Mesenchymal stem cell (in vitro differentiated cells and primary cell): ENCODE measurements around the gene ZNF608.

Experiments used
- DNase-seq: peaks from one replicate; pipeline ENCODE4 v3.0.0-alpha.2; 2013
- H2AFZ ChIP-seq: one replicate; pipeline ENCODE4 v1.6.1; 2013; ENCODE audit warnings: low read depth, mild to moderate bottlenecking, control low read depth, inconsistent platforms, low read length, moderate library complexity
- H2AK5ac ChIP-seq: 2 replicates; pipeline ENCODE4 v1.6.1; 2013; ENCODE audit warnings: low read length, moderate library complexity, mild to moderate bottlenecking, inconsistent platforms; ENCODE audit not compliant: severe bottlenecking
- H2BK120ac ChIP-seq: one replicate; pipeline ENCODE4 v1.6.1; 2013; ENCODE audit warnings: low read depth, mild to moderate bottlenecking, inconsistent platforms, low read length, moderate library complexity
- H2BK12ac ChIP-seq, 2 experiments: one replicate each; pipeline ENCODE4 v1.6.1; 2013; ENCODE audit warnings: inconsistent platforms in 2 of 2, low read length in 2 of 2, mild to moderate bottlenecking in 2 of 2, moderate library complexity in 2 of 2, control low read depth in 1 of 2
- H2BK15ac ChIP-seq: one replicate; pipeline ENCODE4 v1.6.1; 2013; ENCODE audit warnings: mild to moderate bottlenecking, low read depth, inconsistent platforms; ENCODE audit not compliant: poor library complexity, severe bottlenecking
- H2BK5ac ChIP-seq: 2 replicates; pipeline ENCODE4 v1.6.1; 2013; ENCODE audit warnings: low read depth, mild to moderate bottlenecking, low read length, control low read depth, inconsistent platforms; ENCODE audit not compliant: poor library complexity, severe bottlenecking
- H3K14ac ChIP-seq, 2 experiments: one replicate each; pipeline ENCODE4 v1.6.1; 2013; ENCODE audit warnings: inconsistent platforms in 2 of 2, low read length in 2 of 2, control low read depth in 1 of 2, mild to moderate bottlenecking in 1 of 2, moderate library complexity in 1 of 2
- H3K18ac ChIP-seq, 2 experiments: one replicate each; pipeline ENCODE4 v1.6.1; 2013; ENCODE audit warnings: inconsistent platforms in 2 of 2, low read length in 2 of 2, control low read depth in 1 of 2, low read depth in 1 of 2, mild to moderate bottlenecking in 1 of 2
- H3K23ac ChIP-seq, 2 experiments: one replicate each; pipeline ENCODE4 v1.6.1; 2013; ENCODE audit warnings: inconsistent platforms in 2 of 2, low read length in 2 of 2, mild to moderate bottlenecking in 2 of 2, moderate library complexity in 2 of 2, control low read depth in 1 of 2
- H3K27ac ChIP-seq: 2 replicates; pipeline ENCODE4 v1.5.1; 2013; ENCODE audit warnings: mild to moderate bottlenecking, moderate library complexity, low read length, control low read depth, inconsistent platforms; ENCODE audit not compliant: poor library complexity, severe bottlenecking
- H3K27me3 ChIP-seq, 2 experiments: 2 replicates each; pipeline versions ENCODE4 v1.6.1 to v1.7.0; 2013; ENCODE audit warnings: low read length in 2 of 2, mild to moderate bottlenecking in 2 of 2, moderate library complexity in 2 of 2, control low read depth in 1 of 2, inconsistent platforms in 1 of 2; ENCODE audit not compliant: control insufficient read depth in 1 of 2, insufficient read depth in 1 of 2
- H3K36me3 ChIP-seq, 2 experiments: 2 replicates each; pipeline versions ENCODE4 v1.6.1 to v1.7.0; 2013; ENCODE audit warnings: low read length in 2 of 2, control low read depth in 1 of 2, inconsistent platforms in 1 of 2, low read depth in 1 of 2, mild to moderate bottlenecking in 1 of 2; ENCODE audit not compliant: insufficient read depth in 2 of 2, control insufficient read depth in 1 of 2
- H3K4ac ChIP-seq, 2 experiments: one replicate each; pipeline ENCODE4 v1.6.1; 2013; ENCODE audit warnings: inconsistent platforms in 2 of 2, low read length in 2 of 2, mild to moderate bottlenecking in 2 of 2, moderate library complexity in 2 of 2, control low read depth in 1 of 2, low read depth in 1 of 2
- H3K4me1 ChIP-seq: 2 replicates; pipeline ENCODE4 v1.6.1; 2013; ENCODE audit warnings: low read depth, low read length, control low read depth; ENCODE audit not compliant: control insufficient read depth, insufficient read depth
- H3K4me2 ChIP-seq: 2 replicates; pipeline ENCODE4 v1.6.1; 2013; ENCODE audit warnings: low read length, mild to moderate bottlenecking, inconsistent platforms; ENCODE audit not compliant: poor library complexity, severe bottlenecking
- H3K4me3 ChIP-seq, 2 experiments: 2 replicates each; pipeline versions ENCODE4 v1.5.1 to v1.7.0; 2013; ENCODE audit warnings: low read length in 2 of 2, mild to moderate bottlenecking in 2 of 2, control low read depth in 1 of 2, low read depth in 1 of 2; ENCODE audit not compliant: insufficient read depth in 1 of 2
- H3K79me1 ChIP-seq: replicated peaks from 2 replicates; pipeline ENCODE4 v1.6.1; 2013; ENCODE audit warnings: mild to moderate bottlenecking, control low read depth, low read length, inconsistent platforms; ENCODE audit not compliant: poor library complexity, severe bottlenecking
- H3K9ac ChIP-seq: 2 replicates; pipeline ENCODE4 v1.7.0; 2013; ENCODE audit warnings: mild to moderate bottlenecking, low read length, moderate library complexity
- H3K9me3 ChIP-seq: 2 replicates; pipeline ENCODE4 v1.7.0; 2013; ENCODE audit warnings: mild to moderate bottlenecking, low read length; ENCODE audit not compliant: control insufficient read depth
- H4K8ac ChIP-seq: one replicate; pipeline ENCODE4 v1.6.1; 2013; ENCODE audit warnings: inconsistent platforms, mild to moderate bottlenecking, low read length, moderate library complexity
- H4K91ac ChIP-seq: one replicate; pipeline ENCODE4 v1.6.1; 2013; ENCODE audit warnings: mild to moderate bottlenecking, low read length, inconsistent platforms
- WGBS: methylation state at CpG from one replicate; pipeline ENCODE4 v1.1.7; 2013; ENCODE audit warnings: mixed read lengths; 5-methylcytosine and 5-hydroxymethylcytosine counted together

Gene ZNF608

DNA sequence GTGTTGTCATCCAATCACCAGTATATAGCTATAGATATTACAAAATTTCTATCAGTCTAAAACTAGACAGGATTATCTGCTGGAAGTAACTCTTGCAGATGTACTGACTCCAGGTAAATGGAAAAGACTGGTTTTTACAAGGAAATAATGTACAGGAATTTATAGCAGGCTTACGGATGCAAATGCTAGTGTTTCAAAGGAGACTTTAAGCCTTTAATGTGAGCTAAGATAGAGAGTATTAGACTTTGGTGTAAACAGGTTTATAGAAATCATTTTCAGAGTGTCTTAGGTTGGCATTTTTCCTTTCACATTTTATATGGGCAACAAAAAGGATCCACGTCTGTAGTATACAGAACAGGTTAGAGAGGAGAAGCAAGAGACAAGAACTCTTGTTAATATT lies 16.1 kb downstream of the ZNF608 start:
- Histone ChIP-seq H2AFZ (no peak overlapping the region), H3K14ac (no peak overlapping the region), H2BK15ac (no peak overlapping the region), H3K9ac (no peak overlapping the region), H3K4me2 (no peak overlapping the region), H3K4me3 (no peak overlapping the region), H4K8ac (no peak overlapping the region), H2BK12ac (no peak overlapping the region), H3K27ac (no peak overlapping the region), H3K23ac (no peak overlapping the region), H3K27me3 (no peaks in the 10 kb centered on the region), H4K91ac (no peak overlapping the region), H3K9me3 (no peaks in the 10 kb centered on the region), H3K18ac (no peak overlapping the region), H2AK5ac (no peak overlapping the region), H3K79me1 (peaks cover 17% of the 10 kb centered on the region), H3K36me3 (no peaks in the 10 kb centered on the region), H2BK5ac (no peak overlapping the region), H2BK120ac (no peak overlapping the region), H3K4ac (no peak overlapping the region), H3K4me1 (peaks cover 8% of the 10 kb centered on the region)
- no peak for DNase-seq
- 100% methylated on average over 1 of the region's 2 CpGs for WGBS

DNA sequence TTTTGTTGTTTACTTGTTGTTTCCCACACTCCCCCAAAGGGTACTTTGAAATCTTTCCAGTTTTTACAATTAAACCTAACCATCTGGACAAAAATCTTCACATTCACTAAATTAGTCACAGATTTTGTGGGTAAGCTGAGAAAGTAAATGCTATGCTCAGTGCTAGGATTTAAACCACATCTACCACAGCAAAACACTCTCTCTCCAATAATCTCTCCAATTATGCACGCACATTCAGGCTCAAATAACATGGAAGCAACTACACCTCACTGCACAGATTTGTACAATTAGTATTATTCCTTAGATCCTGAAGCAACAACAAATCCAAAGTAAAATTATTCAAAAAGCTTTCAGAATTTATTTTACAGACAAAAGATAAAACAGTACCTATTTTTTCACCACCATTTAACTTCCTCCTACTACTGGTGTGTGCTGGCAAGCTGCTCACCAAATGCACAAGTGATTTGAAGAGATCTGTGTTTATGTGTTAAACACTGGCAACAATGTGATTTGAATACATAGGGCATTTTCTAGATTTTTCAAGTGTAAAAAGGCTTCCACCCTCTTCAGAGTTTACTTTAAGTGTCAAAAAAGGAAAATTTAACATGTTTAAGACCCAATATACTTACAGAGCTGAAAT lies 16.6 kb downstream of the ZNF608 start:
- Histone ChIP-seq H3K14ac (no peak overlapping the region), H2BK12ac (no peak overlapping the region), H2BK120ac (no peak overlapping the region), H3K27me3 (no peaks in the 10 kb centered on the region), H3K36me3 (no peaks in the 10 kb centered on the region), H3K9ac (no peak overlapping the region), H3K79me1 (peaks cover 18% of the 10 kb centered on the region), H3K4me2 (no peak overlapping the region), H4K91ac (no peak overlapping the region), H2AK5ac (no peak overlapping the region), H3K4me3 (no peak overlapping the region), H4K8ac (no peak overlapping the region), H2BK5ac (no peak overlapping the region), H2BK15ac (no peak overlapping the region), H3K9me3 (no peaks in the 10 kb centered on the region), H2AFZ (no peak overlapping the region), H3K23ac (no peak overlapping the region), H3K4ac (no peak overlapping the region), H3K18ac (no peak overlapping the region), H3K4me1 (peaks cover 5% of the 10 kb centered on the region), H3K27ac (no peak overlapping the region)
- WGBS: 98% methylated on average over 1 of the region's 1 CpG
- no peak for DNase-seq

DNA sequence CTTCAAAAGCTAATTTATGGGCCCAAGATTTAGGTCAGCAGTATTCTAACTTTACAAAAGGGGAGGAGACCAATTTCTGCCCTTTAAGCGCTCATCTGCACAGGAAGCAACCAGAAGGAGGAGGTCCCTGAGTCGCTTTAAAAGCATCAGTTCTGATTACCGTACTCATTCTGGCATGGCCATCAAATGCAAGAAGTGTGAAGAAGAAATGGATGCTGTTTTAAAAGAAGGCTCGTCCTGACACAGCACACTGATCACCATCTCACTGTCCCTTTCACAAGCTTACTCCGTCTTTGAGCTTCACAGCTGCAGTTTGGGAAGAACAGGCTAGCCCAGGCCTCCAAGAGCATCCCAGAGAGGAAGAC lies 17.5 kb downstream of the ZNF608 start:
- Histone ChIP-seq H2AFZ (no peak overlapping the region), H4K91ac (no peak overlapping the region), H3K14ac (no peak overlapping the region), H4K8ac (peak overlapping the region; percentile 84), H3K23ac (no peak overlapping the region), H3K4ac (peak overlapping the region in 1 of 2 experiments; percentile 35), H3K27ac (no peak overlapping the region), H2BK15ac (no peak overlapping the region), H3K36me3 (no peaks in the 10 kb centered on the region), H3K4me2 (no peak overlapping the region), H3K9me3 (no peaks in the 10 kb centered on the region), H3K27me3 (no peaks in the 10 kb centered on the region), H2BK120ac (no peak overlapping the region), H3K4me3 (no peak overlapping the region), H3K18ac (no peak overlapping the region), H3K9ac (no peak overlapping the region), H2BK5ac (no peak overlapping the region), H3K79me1 (peaks cover 20% of the 10 kb centered on the region), H2BK12ac (peak overlapping the region; percentile 7 to 20), H3K4me1 (peaks cover 3% of the 10 kb centered on the region), H2AK5ac (peak overlapping the region; percentile 14)
- WGBS: 100% methylated on average over 2 of the region's 5 CpGs
- no peak for DNase-seq

DNA sequence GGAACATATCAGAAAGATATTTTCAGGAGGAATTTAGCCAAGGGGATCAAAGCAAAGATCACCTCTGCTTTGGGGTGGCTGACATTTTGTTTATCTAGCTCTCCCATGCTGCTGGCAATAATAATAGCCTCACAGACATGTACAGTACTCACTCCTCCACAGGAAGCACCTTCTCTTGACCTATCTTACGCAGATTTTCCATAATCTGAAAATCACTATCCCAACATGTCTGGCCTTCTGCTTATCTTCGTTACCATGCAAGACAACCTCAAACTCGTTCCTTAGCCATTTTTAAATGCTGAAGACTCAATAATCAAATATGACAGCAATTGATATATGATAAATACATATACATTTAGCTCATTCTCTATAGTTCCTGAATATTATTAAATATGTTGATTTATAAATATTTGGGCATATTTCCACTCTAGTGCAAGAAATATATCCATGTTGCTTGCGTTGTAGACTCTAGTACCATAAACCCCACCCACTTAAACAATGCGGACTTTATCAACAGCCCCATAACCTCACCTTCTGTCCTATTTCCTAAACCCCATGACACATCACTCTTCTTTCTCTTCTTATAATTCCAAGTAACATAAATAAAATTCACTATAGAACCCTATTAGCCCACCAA lies 18.0 kb downstream of the ZNF608 start:
- H3K9ac ChIP-seq: no peak overlapping the region
- H2AK5ac ChIP-seq: no peak overlapping the region
- no peak overlapping the region for H3K14ac ChIP-seq
- no peaks in the 10 kb centered on the region for H3K9me3 ChIP-seq
- WGBS: over 99% methylated on average over 3 of the region's 5 CpGs
- H3K4ac ChIP-seq: no peak overlapping the region
- no peak overlapping the region for H2BK15ac ChIP-seq
- H3K4me2 ChIP-seq: no peak overlapping the region
- no peak overlapping the region for H4K8ac ChIP-seq
- no peak overlapping the region for H3K27ac ChIP-seq
- H3K36me3 ChIP-seq: no peaks in the 10 kb centered on the region
- no peaks in the 10 kb centered on the region for H3K27me3 ChIP-seq
- no peak overlapping the region for H4K91ac ChIP-seq
- no peak overlapping the region for H2BK120ac ChIP-seq
- peaks cover 20% of the 10 kb centered on the region for H3K79me1 ChIP-seq
- H3K23ac ChIP-seq: no peak overlapping the region
- no peak overlapping the region for H2BK12ac ChIP-seq
- H3K18ac ChIP-seq: peak overlapping the region in 1 of 2 experiments; percentile 33
- no peak overlapping the region for H2AFZ ChIP-seq
- no peak overlapping the region for H3K4me3 ChIP-seq
- H3K4me1 ChIP-seq: peaks cover 3% of the 10 kb centered on the region
- DNase-seq: no peak
- no peak overlapping the region for H2BK5ac ChIP-seq
